GM23338 (cell line): ENCODE results near the gene KIF6. TPM values are rescaled to one million over a fixed set of nuclear protein-coding genes. Genes with fewer than 3 reads are reported as not detected.

ENCODE experiments used
- ATAC-seq: fragments of 200-7000 bp; cut with Tn5 transposase; 3 replicates; pipeline ENCODE4 v1.9.1; 2020
- DNase-seq: peaks from one replicate; pipeline ENCODE4 v3.0.0-alpha.2; 2015; ENCODE audit warnings: low spot score
- H2AFZ ChIP-seq: fragments of 200-600 bp; sonication (generic); 2 replicates; pipeline ENCODE4 v1.8.0; 2016; ENCODE audit warnings: antibody characterized with exemption, mild to moderate bottlenecking, moderate library complexity
- H3F3A ChIP-seq: fragments of 200-600 bp; sonication (generic); replicated peaks from 2 replicates; pipeline ENCODE4 v1.8.0; 2017; ENCODE audit warnings: antibody characterized with exemption, mixed run types, low read depth
- H3K27ac ChIP-seq: fragments of 200-600 bp; sonication (generic); 2 replicates; pipeline ENCODE4 v1.6.1; 2016; ENCODE audit warnings: low read depth
- H3K27me3 ChIP-seq: fragments of 200-600 bp; sonication (generic); 2 replicates; pipeline ENCODE4 v1.8.0; 2016; ENCODE audit warnings: mild to moderate bottlenecking, mixed run types, moderate library complexity; ENCODE audit not compliant: insufficient read depth
- H3K36me3 ChIP-seq: fragments of 200-600 bp; sonication (generic); 2 replicates; pipeline ENCODE4 v1.8.0; 2016; ENCODE audit warnings: mild to moderate bottlenecking; ENCODE audit not compliant: insufficient read depth
- H3K4me1 ChIP-seq: fragments of 200-600 bp; sonication (generic); 2 replicates; pipeline ENCODE4 v1.8.0; 2016; ENCODE audit warnings: mild to moderate bottlenecking, moderate library complexity; ENCODE audit not compliant: insufficient read depth
- H3K4me2 ChIP-seq: fragments of 200-600 bp; sonication (generic); 2 replicates; pipeline ENCODE4 v1.7.1; 2017; ENCODE audit warnings: mixed run types
- H3K4me3 ChIP-seq: fragments of 200-600 bp; sonication (generic); 2 replicates; pipeline ENCODE4 v1.6.1; 2016; ENCODE audit warnings: mixed run types
- H3K79me2 ChIP-seq: fragments of 200-600 bp; sonication (generic); replicated peaks from 2 replicates; pipeline ENCODE4 v1.8.0; 2017; ENCODE audit warnings: mild to moderate bottlenecking; ENCODE audit not compliant: insufficient read depth
- H3K9me2 ChIP-seq: fragments of 200-600 bp; sonication (generic); 2 replicates; pipeline ENCODE4 v1.8.0; 2017; ENCODE audit not compliant: insufficient read depth
- H4K20me1 ChIP-seq: fragments of 200-600 bp; sonication (generic); replicated peaks from 2 replicates; pipeline ENCODE4 v1.8.0; 2017; ENCODE audit warnings: mild to moderate bottlenecking; ENCODE audit not compliant: insufficient read depth
- H3K27ac Mint-ChIP-seq: 2 replicates; pipeline ENCODE4 v1.8.0; 2020; ENCODE audit warnings: inconsistent platforms, mild to moderate bottlenecking, moderate library complexity, mixed read lengths
- H3K27me3 Mint-ChIP-seq: 3 replicates; pipeline ENCODE4 v1.8.0; 2022; ENCODE audit warnings: low read depth, mild to moderate bottlenecking, moderate library complexity, mixed read lengths, inconsistent platforms; ENCODE audit not compliant: insufficient read depth, poor library complexity
- H3K36me3 Mint-ChIP-seq: 3 replicates; pipeline ENCODE4 v1.8.0; 2021; ENCODE audit warnings: low read depth, mild to moderate bottlenecking, inconsistent platforms, moderate library complexity, mixed read lengths
- H3K4me1 Mint-ChIP-seq: 3 replicates; pipeline ENCODE4 v1.8.0; 2020; ENCODE audit warnings: mild to moderate bottlenecking, inconsistent platforms, mixed read lengths
- H3K4me3 Mint-ChIP-seq: 3 replicates; pipeline ENCODE4 v1.8.0; 2021; ENCODE audit warnings: moderate library complexity, mild to moderate bottlenecking, inconsistent platforms, mixed read lengths
- H3K9me3 Mint-ChIP-seq: 3 replicates; pipeline ENCODE4 v1.8.0; 2020; ENCODE audit warnings: moderate library complexity, mild to moderate bottlenecking, inconsistent platforms, mixed read lengths
- CREB1 ChIP-seq: fragments of 250-450 bp; sonication (Bioruptor Pico); IDR thresholded peaks from 2 replicates; pipeline ENCODE4 v1.5.0; 2020; ENCODE audit warnings: low read depth, mild to moderate bottlenecking, moderate library complexity
- ETS1 ChIP-seq: IDR thresholded peaks from 2 replicates; pipeline ENCODE4 v1.6.1; 2016; ENCODE audit warnings: antibody characterized with exemption
- JUNB ChIP-seq: IDR thresholded peaks from one replicate; pipeline ENCODE4 v1.6.1; 2016; ENCODE audit warnings: antibody characterized with exemption; ENCODE audit not compliant: unreplicated experiment
- NANOG ChIP-seq: IDR thresholded peaks from 2 replicates; pipeline ENCODE4 v1.6.1; 2016; ENCODE audit warnings: antibody characterized with exemption, borderline replicate concordance
- STAT1 ChIP-seq: IDR thresholded peaks from one replicate; pipeline ENCODE4 v1.6.1; 2016; ENCODE audit warnings: antibody characterized with exemption; ENCODE audit not compliant: unreplicated experiment
- ZNF114 ChIP-seq: fragments of 250-450 bp; sonication (Bioruptor Pico); IDR thresholded peaks from 2 replicates; pipeline ENCODE4 v1.5.0; 2020; ENCODE audit warnings: mild to moderate bottlenecking, moderate library complexity
- ZNF331 ChIP-seq: fragments of 250-450 bp; sonication (Bioruptor Pico); IDR thresholded peaks from 2 replicates; pipeline ENCODE4 v1.5.0; 2020; ENCODE audit warnings: low read depth, mild to moderate bottlenecking, moderate library complexity
- polyA plus RNA-seq: library from polyadenylated mRNA; unstranded; fragments of >200 nt; fragmentation: Nextera tagmentation; extraction: Ambion mirVana; gene quantifications from 2 replicates; pipeline ENCODE4 v1.2.1, GENCODE V29; 2016
- total RNA-seq: library from RNA; depleted of rRNA; stranded (reverse); fragments of >200 nt; shearing (Covaris generic); gene quantifications from 2 replicates; pipeline ENCODE4 v1.2.3, GENCODE V29; 2014
- TF ChIP-seq, protein P1 (sequence below): fragments of 250-450 bp; sonication (Bioruptor Pico); IDR thresholded peaks from 2 replicates; pipeline ENCODE4 v1.5.0; 2020; ENCODE audit warnings: mild to moderate bottlenecking, moderate library complexity

The KIF6 gene
- total and polyA plus RNA-seq, 2 experiments from 2014 or later, result 0.87 to 1.7 TPM

GRCh38 chr6:39688494-39688893 lies 36.7 kb downstream of the KIF6 start:
- Mint-ChIP-seq H3K9me3 (no peaks in the 10 kb centered on the region), H3K36me3 (no peaks in the 10 kb centered on the region), H3K4me3 (no peak overlapping the region), H3K27ac (no peak overlapping the region), H3K27me3 (no peaks in the 10 kb centered on the region), H3K4me1 (peaks cover 15% of the 10 kb centered on the region)
- Histone ChIP-seq H3K9me2 (0 out of 2 replicates have a peak, but pooled peaks cover 7% of the 10 kb centered on the region), H3K27me3 (no peaks in the 10 kb centered on the region), H3F3A (no peaks in the 10 kb centered on the region), H3K36me3 (no peaks in the 10 kb centered on the region), H3K27ac (no peak overlapping the region), H3K4me2 (no peak overlapping the region), H3K4me1 (peaks cover 6% of the 10 kb centered on the region; the same call in 1 of the 2 replicates), H2AFZ (no peak overlapping the region), H3K79me2 (no peaks in the 10 kb centered on the region), H3K4me3 (no peak overlapping the region), H4K20me1 (no peaks in the 10 kb centered on the region)
- DNase-seq, result no peak
- no peak for TF ChIP-seq NANOG
- TF ChIP-seq ETS1, result no peak
- no peak for TF ChIP-seq CREB1 (CRISPR knock-in tag)
- TF ChIP-seq JUNB, result no peak
- TF ChIP-seq ZNF331 (CRISPR knock-in tag), result no peak
- TF ChIP-seq, protein P1, sequence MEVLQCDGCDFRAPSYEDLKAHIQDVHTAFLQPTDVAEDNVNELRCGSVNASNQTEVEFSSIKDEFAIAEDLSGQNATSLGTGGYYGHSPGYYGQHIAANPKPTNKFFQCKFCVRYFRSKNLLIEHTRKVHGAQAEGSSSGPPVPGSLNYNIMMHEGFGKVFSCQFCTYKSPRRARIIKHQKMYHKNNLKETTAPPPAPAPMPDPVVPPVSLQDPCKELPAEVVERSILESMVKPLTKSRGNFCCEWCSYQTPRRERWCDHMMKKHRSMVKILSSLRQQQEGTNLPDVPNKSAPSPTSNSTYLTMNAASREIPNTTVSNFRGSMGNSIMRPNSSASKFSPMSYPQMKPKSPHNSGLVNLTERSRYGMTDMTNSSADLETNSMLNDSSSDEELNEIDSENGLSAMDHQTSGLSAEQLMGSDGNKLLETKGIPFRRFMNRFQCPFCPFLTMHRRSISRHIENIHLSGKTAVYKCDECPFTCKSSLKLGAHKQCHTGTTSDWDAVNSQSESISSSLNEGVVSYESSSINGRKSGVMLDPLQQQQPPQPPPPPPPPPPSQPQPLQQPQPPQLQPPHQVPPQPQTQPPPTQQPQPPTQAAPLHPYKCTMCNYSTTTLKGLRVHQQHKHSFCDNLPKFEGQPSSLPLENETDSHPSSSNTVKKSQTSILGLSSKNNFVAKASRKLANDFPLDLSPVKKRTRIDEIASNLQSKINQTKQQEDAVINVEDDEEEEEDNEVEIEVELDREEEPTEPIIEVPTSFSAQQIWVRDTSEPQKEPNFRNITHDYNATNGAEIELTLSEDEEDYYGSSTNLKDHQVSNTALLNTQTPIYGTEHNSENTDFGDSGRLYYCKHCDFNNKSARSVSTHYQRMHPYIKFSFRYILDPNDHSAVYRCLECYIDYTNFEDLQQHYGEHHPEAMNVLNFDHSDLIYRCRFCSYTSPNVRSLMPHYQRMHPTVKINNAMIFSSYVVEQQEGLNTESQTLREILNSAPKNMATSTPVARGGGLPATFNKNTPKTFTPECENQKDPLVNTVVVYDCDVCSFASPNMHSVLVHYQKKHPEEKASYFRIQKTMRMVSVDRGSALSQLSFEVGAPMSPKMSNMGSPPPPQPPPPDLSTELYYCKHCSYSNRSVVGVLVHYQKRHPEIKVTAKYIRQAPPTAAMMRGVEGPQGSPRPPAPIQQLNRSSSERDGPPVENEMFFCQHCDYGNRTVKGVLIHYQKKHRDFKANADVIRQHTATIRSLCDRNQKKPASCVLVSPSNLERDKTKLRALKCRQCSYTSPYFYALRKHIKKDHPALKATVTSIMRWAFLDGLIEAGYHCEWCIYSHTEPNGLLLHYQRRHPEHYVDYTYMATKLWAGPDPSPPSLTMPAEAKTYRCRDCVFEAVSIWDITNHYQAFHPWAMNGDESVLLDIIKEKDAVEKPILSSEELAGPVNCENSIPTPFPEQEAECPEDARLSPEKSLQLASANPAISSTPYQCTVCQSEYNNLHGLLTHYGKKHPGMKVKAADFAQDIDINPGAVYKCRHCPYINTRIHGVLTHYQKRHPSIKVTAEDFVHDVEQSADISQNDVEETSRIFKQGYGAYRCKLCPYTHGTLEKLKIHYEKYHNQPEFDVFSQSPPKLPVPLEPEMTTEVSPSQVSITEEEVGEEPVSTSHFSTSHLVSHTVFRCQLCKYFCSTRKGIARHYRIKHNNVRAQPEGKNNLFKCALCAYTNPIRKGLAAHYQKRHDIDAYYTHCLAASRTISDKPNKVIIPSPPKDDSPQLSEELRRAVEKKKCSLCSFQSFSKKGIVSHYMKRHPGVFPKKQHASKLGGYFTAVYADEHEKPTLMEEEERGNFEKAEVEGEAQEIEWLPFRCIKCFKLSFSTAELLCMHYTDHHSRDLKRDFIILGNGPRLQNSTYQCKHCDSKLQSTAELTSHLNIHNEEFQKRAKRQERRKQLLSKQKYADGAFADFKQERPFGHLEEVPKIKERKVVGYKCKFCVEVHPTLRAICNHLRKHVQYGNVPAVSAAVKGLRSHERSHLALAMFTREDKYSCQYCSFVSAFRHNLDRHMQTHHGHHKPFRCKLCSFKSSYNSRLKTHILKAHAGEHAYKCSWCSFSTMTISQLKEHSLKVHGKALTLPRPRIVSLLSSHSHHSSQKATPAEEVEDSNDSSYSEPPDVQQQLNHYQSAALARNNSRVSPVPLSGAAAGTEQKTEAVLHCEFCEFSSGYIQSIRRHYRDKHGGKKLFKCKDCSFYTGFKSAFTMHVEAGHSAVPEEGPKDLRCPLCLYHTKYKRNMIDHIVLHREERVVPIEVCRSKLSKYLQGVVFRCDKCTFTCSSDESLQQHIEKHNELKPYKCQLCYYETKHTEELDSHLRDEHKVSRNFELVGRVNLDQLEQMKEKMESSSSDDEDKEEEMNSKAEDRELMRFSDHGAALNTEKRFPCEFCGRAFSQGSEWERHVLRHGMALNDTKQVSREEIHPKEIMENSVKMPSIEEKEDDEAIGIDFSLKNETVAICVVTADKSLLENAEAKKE (CRISPR knock-in tag), result no peak
- no peak for TF ChIP-seq ZNF114 (CRISPR knock-in tag)
- TF ChIP-seq STAT1, result no peak
- no peak for ATAC-seq
